HG03565 (cell line): Measurements from ENCODE around the gene PHEX.
A peak's percentile ranks its signal among the peaks of the same experiment; 100 is the strongest.

ENCODE experiments used
- ATAC-seq: cut with Tn5 transposase; IDR thresholded peaks from one replicate; pipeline ENCODE4 v1.9.1; 2021; ENCODE audit warnings: mild to moderate bottlenecking, moderate library complexity; ENCODE audit not compliant: unreplicated experiment

PHEX gene

GRCh38 chrX:22141047-22141730, 109.1 kb downstream of the PHEX start:
- no peak for ATAC-seq

GRCh38 chrX:22147214-22147613, 115.1 kb downstream of the PHEX start:
- ATAC-seq = no peak

- ATAC-seq = no peak
Measured at GRCh38 chrX:22147942-22148341, 115.8 kb downstream of the PHEX start.

- no peak for ATAC-seq
Measured at GRCh38 chrX:22148565-22148964, 116.4 kb downstream of the PHEX start.

GRCh38 chrX:22150371-22150770, 118.2 kb downstream of the PHEX start:
- ATAC-seq = no peak

- ATAC-seq = no peak
Measured at GRCh38 chrX:22155126-22155525, 123.0 kb downstream of the PHEX start.

- no peak for ATAC-seq
Measured at GRCh38 chrX:22159071-22159470, 126.9 kb downstream of the PHEX start.

- no peak for ATAC-seq
Measured at GRCh38 chrX:22163326-22163725, 131.2 kb downstream of the PHEX start.

GRCh38 chrX:22164770-22165388, 132.8 kb downstream of the PHEX start:
- ATAC-seq = no peak

- no peak for ATAC-seq
Measured at GRCh38 chrX:22165732-22166457, 133.8 kb downstream of the PHEX start.

- ATAC-seq = no peak
Measured at GRCh38 chrX:22171287-22172060, 139.3 kb downstream of the PHEX start.

GRCh38 chrX:22173966-22174365, 141.8 kb downstream of the PHEX start:
- no peak for ATAC-seq

- no peak for ATAC-seq
Measured at GRCh38 chrX:22177950-22178515, 145.9 kb downstream of the PHEX start.

GRCh38 chrX:22184096-22184495, 152.0 kb downstream of the PHEX start:
- ATAC-seq = no peak

GRCh38 chrX:22186165-22186564, 154.0 kb downstream of the PHEX start:
- no peak for ATAC-seq

- ATAC-seq = peak; percentile 81
Measured at GRCh38 chrX:22192419-22193060, 160.4 kb downstream of the PHEX start.

- ATAC-seq = no peak
Measured at GRCh38 chrX:22193851-22194659, 161.9 kb downstream of the PHEX start.

- ATAC-seq = no peak
Measured at GRCh38 chrX:22194660-22194945, 162.5 kb downstream of the PHEX start.

- ATAC-seq = no peak
Measured at GRCh38 chrX:22196149-22196548, 164.0 kb downstream of the PHEX start.

GRCh38 chrX:22202251-22202650, 170.1 kb downstream of the PHEX start:
- ATAC-seq = no peak
